Measurements from ENCODE around the gene AK1.

Gene AK1

DNA sequence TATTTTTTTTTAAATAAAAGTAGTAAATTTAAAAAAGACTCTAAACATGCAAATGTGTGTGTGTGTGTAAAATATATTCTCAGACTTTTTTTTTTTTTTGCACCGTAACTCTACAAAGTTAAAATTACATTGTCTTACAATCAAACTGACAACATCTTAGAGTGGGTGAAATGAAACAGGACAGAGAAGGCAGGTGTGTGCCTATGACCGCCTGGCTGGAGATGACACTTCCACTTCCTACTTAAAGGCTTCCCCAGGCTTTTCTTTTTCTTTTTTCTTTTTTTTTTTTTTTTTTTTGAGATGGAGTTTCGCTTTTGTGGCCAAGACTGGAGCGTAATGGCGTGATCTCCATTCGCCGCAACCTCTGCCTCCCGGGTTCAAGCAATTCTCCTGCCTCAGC lies 2.7 kb upstream of the AK1 start:
- Histone ChIP-seq H3K27ac (ENCODE audit: low read length) (no peak overlapping the region), H3K9ac (ENCODE audit: low read length) (no peak overlapping the region), H3K79me2 (ENCODE audit: low read length) (no peaks in the 10 kb centered on the region), H3K9me2 (replicated peaks; ENCODE audit: insufficient read depth, low read length) (no peaks in the 10 kb centered on the region), H3K4me3 (ENCODE audit: low read length) (no peak overlapping the region), H3K36me3 (replicated peaks; ENCODE audit: insufficient read depth, low read length) (no peaks in the 10 kb centered on the region), H3K4me1 (ENCODE audit: low read length) (no peaks in the 10 kb centered on the region), H3K9me3 (replicated peaks; ENCODE audit: insufficient read depth, low read length) (no peaks in the 10 kb centered on the region), H4K20me1 (ENCODE audit: insufficient read depth, low read length) (no peaks in the 10 kb centered on the region), H3F3A (ENCODE audit: insufficient read depth, low read length) (no peaks in the 10 kb centered on the region), H2AFZ (ENCODE audit: low read length) (no peak overlapping the region), H3K4me2 (ENCODE audit: low read depth, low read length) (no peak overlapping the region), H3K27me3 (replicated peaks; ENCODE audit: insufficient read depth, low read length) (no peaks in the 10 kb centered on the region)
- no peak for DNase-seq
- TF ChIP-seq EZH2phosphoT487 (IDR thresholded peaks at IDR 0.05; ENCODE audit: low read length) (no peak), EZH2 (optimal IDR thresholded peaks at IDR 0.05; ENCODE audit: low read depth, low read length) (no peak)
- TF ChIP-seq, protein P1, sequence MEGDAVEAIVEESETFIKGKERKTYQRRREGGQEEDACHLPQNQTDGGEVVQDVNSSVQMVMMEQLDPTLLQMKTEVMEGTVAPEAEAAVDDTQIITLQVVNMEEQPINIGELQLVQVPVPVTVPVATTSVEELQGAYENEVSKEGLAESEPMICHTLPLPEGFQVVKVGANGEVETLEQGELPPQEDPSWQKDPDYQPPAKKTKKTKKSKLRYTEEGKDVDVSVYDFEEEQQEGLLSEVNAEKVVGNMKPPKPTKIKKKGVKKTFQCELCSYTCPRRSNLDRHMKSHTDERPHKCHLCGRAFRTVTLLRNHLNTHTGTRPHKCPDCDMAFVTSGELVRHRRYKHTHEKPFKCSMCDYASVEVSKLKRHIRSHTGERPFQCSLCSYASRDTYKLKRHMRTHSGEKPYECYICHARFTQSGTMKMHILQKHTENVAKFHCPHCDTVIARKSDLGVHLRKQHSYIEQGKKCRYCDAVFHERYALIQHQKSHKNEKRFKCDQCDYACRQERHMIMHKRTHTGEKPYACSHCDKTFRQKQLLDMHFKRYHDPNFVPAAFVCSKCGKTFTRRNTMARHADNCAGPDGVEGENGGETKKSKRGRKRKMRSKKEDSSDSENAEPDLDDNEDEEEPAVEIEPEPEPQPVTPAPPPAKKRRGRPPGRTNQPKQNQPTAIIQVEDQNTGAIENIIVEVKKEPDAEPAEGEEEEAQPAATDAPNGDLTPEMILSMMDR (IDR thresholded peaks at IDR 0.05; ENCODE audit: low read length), result no peak

DNA sequence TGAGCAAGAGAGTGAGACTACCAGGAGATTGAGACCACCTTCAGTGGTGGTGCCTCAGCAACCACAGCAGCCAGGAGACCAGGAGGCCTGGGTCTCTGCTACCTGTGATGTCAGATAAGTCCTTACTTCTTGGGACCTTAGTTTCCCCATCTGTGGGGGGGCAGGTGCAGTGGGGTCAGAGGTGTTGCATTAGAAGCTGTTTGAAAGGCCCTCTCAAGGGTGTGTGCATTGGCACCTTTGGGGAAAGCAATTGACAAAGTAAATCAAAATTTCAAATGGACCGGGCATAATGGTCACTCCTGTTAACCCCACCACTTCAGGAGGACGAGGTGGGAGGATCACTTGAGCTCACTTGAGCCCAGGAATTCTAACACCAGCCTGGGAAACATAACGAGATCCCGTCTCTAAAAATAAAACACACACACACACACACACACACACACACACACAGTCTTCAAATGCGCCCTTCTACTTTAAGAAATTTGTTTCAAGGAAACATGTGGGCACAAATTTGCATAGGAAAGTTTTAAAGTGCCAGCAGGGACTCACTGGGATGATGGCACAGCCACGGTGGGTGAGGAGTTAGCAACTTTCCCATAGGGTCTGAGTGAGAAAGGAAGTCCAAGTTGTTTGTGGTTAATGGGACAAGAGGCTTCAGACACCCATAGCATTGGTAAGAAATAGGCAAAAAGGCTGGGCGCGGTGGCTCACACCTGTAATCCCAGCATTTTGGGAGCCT lies 1.3 kb upstream of the AK1 start:
- Histone ChIP-seq H4K20me1 (ENCODE audit: insufficient read depth, low read length) (no peaks in the 10 kb centered on the region), H3K27ac (ENCODE audit: low read length) (no peak overlapping the region), H3K36me3 (replicated peaks; ENCODE audit: insufficient read depth, low read length) (no peaks in the 10 kb centered on the region), H3F3A (ENCODE audit: insufficient read depth, low read length) (no peaks in the 10 kb centered on the region), H3K4me3 (ENCODE audit: low read length) (no peak overlapping the region), H3K9ac (ENCODE audit: low read length) (no peak overlapping the region), H3K4me2 (ENCODE audit: low read depth, low read length) (no peak overlapping the region), H2AFZ (ENCODE audit: low read length) (no peak overlapping the region), H3K27me3 (replicated peaks; ENCODE audit: insufficient read depth, low read length) (no peaks in the 10 kb centered on the region), H3K79me2 (ENCODE audit: low read length) (no peaks in the 10 kb centered on the region), H3K9me3 (replicated peaks; ENCODE audit: insufficient read depth, low read length) (no peaks in the 10 kb centered on the region), H3K9me2 (replicated peaks; ENCODE audit: insufficient read depth, low read length) (no peaks in the 10 kb centered on the region), H3K4me1 (ENCODE audit: low read length) (no peaks in the 10 kb centered on the region)
- no peak for DNase-seq
- no peak for TF ChIP-seq EZH2phosphoT487 (IDR thresholded peaks at IDR 0.05; ENCODE audit: low read length)
- no peak for TF ChIP-seq EZH2 (optimal IDR thresholded peaks at IDR 0.05; ENCODE audit: low read depth, low read length)
- TF ChIP-seq, protein P1 (IDR thresholded peaks at IDR 0.05; ENCODE audit: low read length), result no peak

DNA sequence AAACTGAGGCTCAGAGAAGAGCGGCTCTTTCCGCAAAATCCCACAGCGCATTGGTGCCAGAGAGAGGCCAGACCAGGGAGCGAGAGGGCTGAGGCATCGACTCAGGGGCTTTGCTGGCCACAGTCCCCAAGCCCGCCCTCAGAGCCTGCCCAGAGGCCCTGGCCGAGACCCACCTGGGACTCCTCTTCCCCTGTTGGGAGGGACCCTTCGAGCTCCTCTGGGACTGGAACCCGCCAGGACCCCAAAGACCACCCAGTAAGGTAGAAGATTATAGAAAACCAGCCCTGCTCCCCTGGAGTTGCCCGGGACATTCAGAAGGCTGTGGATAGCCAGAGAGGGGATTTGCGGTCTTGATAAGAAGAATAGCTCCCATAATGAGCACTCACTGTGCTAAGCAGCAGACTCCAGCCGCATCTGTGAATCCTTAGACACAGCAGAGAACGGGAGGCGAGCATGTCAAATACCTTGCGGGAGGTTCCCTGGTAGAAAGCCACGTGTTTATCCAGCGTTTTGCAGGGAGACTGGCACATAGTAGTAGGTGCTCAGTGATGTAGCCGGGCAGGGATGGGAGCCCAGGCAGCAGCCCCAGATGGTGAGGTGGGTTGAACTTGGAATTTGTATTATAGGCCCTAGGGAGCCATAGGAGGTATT lies 651 bp upstream of the AK1 start:
- Histone ChIP-seq H3K27me3 (replicated peaks; ENCODE audit: insufficient read depth, low read length) (no peaks in the 10 kb centered on the region), H2AFZ (ENCODE audit: low read length) (peak overlapping the region; percentile 91), H3K9me2 (replicated peaks; ENCODE audit: insufficient read depth, low read length) (no peaks in the 10 kb centered on the region), H3K4me2 (ENCODE audit: low read depth, low read length) (peak overlapping the region; percentile 83; the same call in 1 of the 2 replicates), H3K4me3 (ENCODE audit: low read length) (peak overlapping the region; percentile 65), H3K36me3 (replicated peaks; ENCODE audit: insufficient read depth, low read length) (no peaks in the 10 kb centered on the region), H3F3A (ENCODE audit: insufficient read depth, low read length) (no peaks in the 10 kb centered on the region), H4K20me1 (ENCODE audit: insufficient read depth, low read length) (no peaks in the 10 kb centered on the region), H3K79me2 (ENCODE audit: low read length) (no peaks in the 10 kb centered on the region), H3K9ac (ENCODE audit: low read length) (peak overlapping the region; percentile 37; the same call in 1 of the 2 replicates), H3K4me1 (ENCODE audit: low read length) (no peaks in the 10 kb centered on the region), H3K9me3 (replicated peaks; ENCODE audit: insufficient read depth, low read length) (no peaks in the 10 kb centered on the region), H3K27ac (ENCODE audit: low read length) (no peak overlapping the region)
- TF ChIP-seq EZH2 (optimal IDR thresholded peaks at IDR 0.05; ENCODE audit: low read depth, low read length) (no peak), EZH2phosphoT487 (IDR thresholded peaks at IDR 0.05; ENCODE audit: low read length) (no peak)
- TF ChIP-seq, protein P1 (IDR thresholded peaks at IDR 0.05; ENCODE audit: low read length), result no peak
- no peak for DNase-seq
